Stomach (tissue), 4 donors: Measurements from ENCODE around the gene MEX3A.

Experiments used
- EP300 ChIP-seq: sonication (generic); formaldehyde crosslinking; IDR thresholded peaks from one replicate; pipeline ENCODE4 v1.6.1; 2017; ENCODE audit warnings: antibody characterized with exemption
- POLR2A ChIP-seq, 4 donors: fragments of 450-650 bp; IDR thresholded peaks; one replicate each; pipeline ENCODE4 v1.6.1; 2016; ENCODE audit warnings: antibody characterized with exemption in 4 of 4, control low read depth in 2 of 4, mild to moderate bottlenecking in 1 of 4, moderate library complexity in 1 of 4
- POLR2AphosphoS5 ChIP-seq, 3 donors: sonication (generic); formaldehyde crosslinking; IDR thresholded peaks; one replicate each; pipeline ENCODE4 v1.6.1; 2016; ENCODE audit warnings: antibody characterized with exemption in 3 of 3
- TF ChIP-seq, protein P1 (sequence below), 7 experiments: fragments of 450-650 bp in 4 of 7; fragments of 200-600 bp in 3 of 7; sonication (generic) in 3 of 7; IDR thresholded peaks; one replicate each; pipeline ENCODE4 v1.5.1; 2016 to 2019; ENCODE audit warnings: antibody characterized with exemption in 7 of 7, control low read depth in 2 of 7, mild to moderate bottlenecking in 1 of 7

DNA sequence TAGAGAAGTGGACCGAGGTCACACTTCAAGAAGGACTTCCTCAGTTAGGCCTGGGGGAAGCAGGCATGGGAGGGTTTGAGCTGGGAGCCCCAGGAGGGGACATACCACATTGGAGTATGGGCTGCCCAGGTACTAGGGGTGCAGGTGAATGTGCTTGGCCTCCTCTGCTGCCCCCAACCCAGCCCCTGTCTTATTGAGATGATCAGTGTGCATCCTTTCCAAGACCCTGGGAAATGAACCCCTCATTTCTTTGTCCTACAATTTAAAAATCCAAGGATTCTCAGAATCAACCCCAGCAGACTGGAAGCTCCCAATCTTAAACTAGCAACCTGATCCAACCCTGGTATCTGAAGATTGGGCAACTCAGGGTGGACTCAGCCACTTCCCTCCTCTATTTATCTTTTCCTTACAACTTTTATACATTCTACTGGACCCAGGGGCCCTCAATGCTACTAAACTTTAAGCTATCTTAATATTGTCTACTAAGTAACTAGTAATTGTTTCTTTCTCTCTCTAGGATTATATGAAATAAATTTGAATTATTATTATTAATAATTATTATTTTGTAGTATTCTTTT lies 9.1 kb downstream of the MEX3A start:
- TF ChIP-seq, protein P1, sequence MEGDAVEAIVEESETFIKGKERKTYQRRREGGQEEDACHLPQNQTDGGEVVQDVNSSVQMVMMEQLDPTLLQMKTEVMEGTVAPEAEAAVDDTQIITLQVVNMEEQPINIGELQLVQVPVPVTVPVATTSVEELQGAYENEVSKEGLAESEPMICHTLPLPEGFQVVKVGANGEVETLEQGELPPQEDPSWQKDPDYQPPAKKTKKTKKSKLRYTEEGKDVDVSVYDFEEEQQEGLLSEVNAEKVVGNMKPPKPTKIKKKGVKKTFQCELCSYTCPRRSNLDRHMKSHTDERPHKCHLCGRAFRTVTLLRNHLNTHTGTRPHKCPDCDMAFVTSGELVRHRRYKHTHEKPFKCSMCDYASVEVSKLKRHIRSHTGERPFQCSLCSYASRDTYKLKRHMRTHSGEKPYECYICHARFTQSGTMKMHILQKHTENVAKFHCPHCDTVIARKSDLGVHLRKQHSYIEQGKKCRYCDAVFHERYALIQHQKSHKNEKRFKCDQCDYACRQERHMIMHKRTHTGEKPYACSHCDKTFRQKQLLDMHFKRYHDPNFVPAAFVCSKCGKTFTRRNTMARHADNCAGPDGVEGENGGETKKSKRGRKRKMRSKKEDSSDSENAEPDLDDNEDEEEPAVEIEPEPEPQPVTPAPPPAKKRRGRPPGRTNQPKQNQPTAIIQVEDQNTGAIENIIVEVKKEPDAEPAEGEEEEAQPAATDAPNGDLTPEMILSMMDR (IDR thresholded peaks at IDR 0.05) = no peak
- TF ChIP-seq POLR2A (IDR thresholded peaks at IDR 0.05) = no peak
- no peak for TF ChIP-seq POLR2AphosphoS5 (IDR thresholded peaks at IDR 0.05)
- no peak for TF ChIP-seq EP300
